ENCODE data around the gene USP16.
"Not testable (repeated sequence)": the region's sequence is repeated elsewhere in the genome, so short reads cannot be mapped to it uniquely, and the experiment has no call there.

Gene USP16

GRCh38 chr21:29005696-29006095 is 18.8 kb upstream of the USP16 start:
- 92% methylated on average over 6 of the region's 6 CpGs for WGBS
- Histone ChIP-seq H3K27ac (ENCODE audit: low read depth, low read length) (no peak overlapping the region), H3K27me3 (ENCODE audit: insufficient read depth, low read length) (no peaks in the 10 kb centered on the region), H3K4me3 (ENCODE audit: low read length) (no peak overlapping the region), H3K4me1 (ENCODE audit: insufficient read depth, low read length) (no peaks in the 10 kb centered on the region), H3K9me3 (ENCODE audit: insufficient read depth, low read depth, low read length) (no peaks in the 10 kb centered on the region), H3K9ac (ENCODE audit: low read depth, low read length) (no peak overlapping the region), H3K36me3 (ENCODE audit: insufficient read depth, low read length) (no peaks in the 10 kb centered on the region; the same call in 1 of the 2 replicates)

- WGBS = 98% methylated on average over 2 of the region's 3 CpGs
- no peaks in the 10 kb centered on the region for H3K27me3 ChIP-seq (ENCODE audit: insufficient read depth, low read length)
These were observed 17.3 kb upstream of the USP16 start for GRCh38 chr21:29007135-29007534.

GRCh38 chr21:29007810-29008209 is 16.7 kb upstream of the USP16 start:
- Histone ChIP-seq H3K9me3 (ENCODE audit: insufficient read depth, low read depth, low read length) (no peaks in the 10 kb centered on the region), H3K4me3 (ENCODE audit: low read length) (no peak overlapping the region), H3K36me3 (ENCODE audit: insufficient read depth, low read length) (no peaks in the 10 kb centered on the region; the same call in 1 of the 2 replicates), H3K4me1 (ENCODE audit: insufficient read depth, low read length) (no peaks in the 10 kb centered on the region), H3K27me3 (ENCODE audit: insufficient read depth, low read length) (no peaks in the 10 kb centered on the region), H3K27ac (ENCODE audit: low read depth, low read length) (no peak overlapping the region), H3K9ac (ENCODE audit: low read depth, low read length) (no peak overlapping the region)
- WGBS = 83% methylated on average over 3 of the region's 3 CpGs

More at GRCh38 chr21:29007135-29007534, 17.3 kb upstream of the USP16 start:
- Histone ChIP-seq H3K27ac (ENCODE audit: low read depth, low read length) (no peak overlapping the region), H3K4me1 (ENCODE audit: insufficient read depth, low read length) (no peaks in the 10 kb centered on the region), H3K9me3 (ENCODE audit: insufficient read depth, low read depth, low read length) (no peaks in the 10 kb centered on the region), H3K9ac (ENCODE audit: low read depth, low read length) (no peak overlapping the region), H3K4me3 (ENCODE audit: low read length) (no peak overlapping the region), H3K36me3 (ENCODE audit: insufficient read depth, low read length) (no peaks in the 10 kb centered on the region; the same call in 1 of the 2 replicates)

GRCh38 chr21:29008367-29008766 is 16.1 kb upstream of the USP16 start:
- no peak overlapping the region for H3K9ac ChIP-seq (ENCODE audit: low read depth, low read length)
- no peaks in the 10 kb centered on the region for H3K27me3 ChIP-seq (ENCODE audit: insufficient read depth, low read length)
- WGBS = 94% methylated on average over 3 of the region's 3 CpGs
- no peaks in the 10 kb centered on the region; the same call in 1 of the 2 replicates for H3K36me3 ChIP-seq (ENCODE audit: insufficient read depth, low read length)
- no peaks in the 10 kb centered on the region for H3K4me1 ChIP-seq (ENCODE audit: insufficient read depth, low read length)
- no peak overlapping the region for H3K27ac ChIP-seq (ENCODE audit: low read depth, low read length)
- H3K4me3 ChIP-seq (ENCODE audit: low read length) = no peak overlapping the region
- no peaks in the 10 kb centered on the region for H3K9me3 ChIP-seq (ENCODE audit: insufficient read depth, low read depth, low read length)

GRCh38 chr21:29011236-29011635 is 13.2 kb upstream of the USP16 start:
- WGBS = 88% methylated on average over 22 of the region's 30 CpGs
- not testable (repeated sequence) for H3K9me3 ChIP-seq (ENCODE audit: insufficient read depth, low read depth, low read length)

GRCh38 chr21:29017639-29018237 is 6.7 kb upstream of the USP16 start:
- WGBS = 93% methylated on average over 6 of the region's 6 CpGs
- peak overlapping the region; percentile 96; the same call in 1 of the 2 replicates for H3K4me3 ChIP-seq (ENCODE audit: low read length)

More at GRCh38 chr21:29011236-29011635, 13.2 kb upstream of the USP16 start:
- not testable (repeated sequence) for H3K36me3 ChIP-seq (ENCODE audit: insufficient read depth, low read length); H3K4me3 ChIP-seq (ENCODE audit: low read length); H3K4me1 ChIP-seq (ENCODE audit: insufficient read depth, low read length); H3K9ac ChIP-seq (ENCODE audit: low read depth, low read length); H3K27me3 ChIP-seq (ENCODE audit: insufficient read depth, low read length); H3K27ac ChIP-seq (ENCODE audit: low read depth, low read length)

GRCh38 chr21:29018540-29018939 is 5.9 kb upstream of the USP16 start:
- peak overlapping the region; percentile 62; the same call in 1 of the 2 replicates for H3K27ac ChIP-seq (ENCODE audit: low read depth, low read length)
- 70% methylated on average over 11 of the region's 12 CpGs for WGBS

More at GRCh38 chr21:29017639-29018237, 6.7 kb upstream of the USP16 start:
- Histone ChIP-seq H3K4me1 (ENCODE audit: insufficient read depth, low read length) (no peaks in the 10 kb centered on the region), H3K27me3 (ENCODE audit: insufficient read depth, low read length) (no peaks in the 10 kb centered on the region), H3K27ac (ENCODE audit: low read depth, low read length) (no peak overlapping the region), H3K36me3 (ENCODE audit: insufficient read depth, low read length) (no peaks in the 10 kb centered on the region), H3K9me3 (ENCODE audit: insufficient read depth, low read depth, low read length) (no peaks in the 10 kb centered on the region), H3K9ac (ENCODE audit: low read depth, low read length) (no peak overlapping the region)

GRCh38 chr21:29022166-29022565 is 2.3 kb upstream of the USP16 start:
- H3K27ac ChIP-seq (ENCODE audit: low read depth, low read length) = no peak overlapping the region
- H3K4me1 ChIP-seq (ENCODE audit: insufficient read depth, low read length) = peaks cover 4% of the 10 kb centered on the region; the same call in 1 of the 2 replicates
- H3K27me3 ChIP-seq (ENCODE audit: insufficient read depth, low read length) = no peaks in the 10 kb centered on the region
- H3K36me3 ChIP-seq (ENCODE audit: insufficient read depth, low read length) = no peaks in the 10 kb centered on the region
- 90% methylated on average over 4 of the region's 4 CpGs for WGBS
- H3K9me3 ChIP-seq (ENCODE audit: insufficient read depth, low read depth, low read length) = no peaks in the 10 kb centered on the region
- H3K9ac ChIP-seq (ENCODE audit: low read depth, low read length) = no peak overlapping the region
- H3K4me3 ChIP-seq (ENCODE audit: low read length) = no peak overlapping the region

More at GRCh38 chr21:29018540-29018939, 5.9 kb upstream of the USP16 start:
- H3K9me3 ChIP-seq (ENCODE audit: insufficient read depth, low read depth, low read length) = no peaks in the 10 kb centered on the region
- no peaks in the 10 kb centered on the region for H3K27me3 ChIP-seq (ENCODE audit: insufficient read depth, low read length)
- H3K9ac ChIP-seq (ENCODE audit: low read depth, low read length) = peak overlapping the region; percentile 96
- H3K4me1 ChIP-seq (ENCODE audit: insufficient read depth, low read length) = no peaks in the 10 kb centered on the region
- no peaks in the 10 kb centered on the region for H3K36me3 ChIP-seq (ENCODE audit: insufficient read depth, low read length)
- H3K4me3 ChIP-seq (ENCODE audit: low read length) = peak overlapping the region; percentile 96

- WGBS = 12% methylated on average over 6 of the region's 6 CpGs
- no peaks in the 10 kb centered on the region for H3K27me3 ChIP-seq (ENCODE audit: insufficient read depth, low read length)
- H3K27ac ChIP-seq (ENCODE audit: low read depth, low read length) = no peak overlapping the region
- peak overlapping the region; percentile 97 for H3K9ac ChIP-seq (ENCODE audit: low read depth, low read length)
- H3K36me3 ChIP-seq (ENCODE audit: insufficient read depth, low read length) = peaks cover 22% of the 10 kb centered on the region
- H3K9me3 ChIP-seq (ENCODE audit: insufficient read depth, low read depth, low read length) = no peaks in the 10 kb centered on the region
- peaks cover 4% of the 10 kb centered on the region; the same call in 1 of the 2 replicates for H3K4me1 ChIP-seq (ENCODE audit: insufficient read depth, low read length)
- H3K4me3 ChIP-seq (ENCODE audit: low read length) = peak overlapping the region; percentile 93
These were observed 853 bp downstream of the USP16 start for GRCh38 chr21:29025328-29025713.

- H3K36me3 ChIP-seq (ENCODE audit: insufficient read depth, low read length) = peaks cover 63% of the 10 kb centered on the region
- no peaks in the 10 kb centered on the region for H3K9me3 ChIP-seq (ENCODE audit: insufficient read depth, low read depth, low read length)
- 93% methylated on average over 1 of the region's 1 CpG for WGBS
- no peak overlapping the region for H3K9ac ChIP-seq (ENCODE audit: low read depth, low read length)
- H3K4me1 ChIP-seq (ENCODE audit: insufficient read depth, low read length) = peaks cover 4% of the 10 kb centered on the region; the same call in 1 of the 2 replicates
- no peak overlapping the region for H3K27ac ChIP-seq (ENCODE audit: low read depth, low read length)
- no peak overlapping the region for H3K4me3 ChIP-seq (ENCODE audit: low read length)
- H3K27me3 ChIP-seq (ENCODE audit: insufficient read depth, low read length) = no peaks in the 10 kb centered on the region
These were observed 5.1 kb downstream of the USP16 start for GRCh38 chr21:29029524-29029923.

GRCh38 chr21:29030909-29031308 is 6.4 kb downstream of the USP16 start:
- Histone ChIP-seq H3K27ac (ENCODE audit: low read depth, low read length) (no peak overlapping the region), H3K36me3 (ENCODE audit: insufficient read depth, low read length) (peaks cover 76% of the 10 kb centered on the region), H3K9ac (ENCODE audit: low read depth, low read length) (no peak overlapping the region), H3K4me3 (ENCODE audit: low read length) (no peak overlapping the region), H3K27me3 (ENCODE audit: insufficient read depth, low read length) (no peaks in the 10 kb centered on the region), H3K4me1 (ENCODE audit: insufficient read depth, low read length) (no peaks in the 10 kb centered on the region), H3K9me3 (ENCODE audit: insufficient read depth, low read depth, low read length) (no peaks in the 10 kb centered on the region)
- WGBS = 83% methylated on average over 1 of the region's 1 CpG
